ENCODE measurements around the gene SPPL3.
A peak's percentile ranks its signal among the peaks of the same experiment; 100 is the strongest.

The SPPL3 gene

DNA sequence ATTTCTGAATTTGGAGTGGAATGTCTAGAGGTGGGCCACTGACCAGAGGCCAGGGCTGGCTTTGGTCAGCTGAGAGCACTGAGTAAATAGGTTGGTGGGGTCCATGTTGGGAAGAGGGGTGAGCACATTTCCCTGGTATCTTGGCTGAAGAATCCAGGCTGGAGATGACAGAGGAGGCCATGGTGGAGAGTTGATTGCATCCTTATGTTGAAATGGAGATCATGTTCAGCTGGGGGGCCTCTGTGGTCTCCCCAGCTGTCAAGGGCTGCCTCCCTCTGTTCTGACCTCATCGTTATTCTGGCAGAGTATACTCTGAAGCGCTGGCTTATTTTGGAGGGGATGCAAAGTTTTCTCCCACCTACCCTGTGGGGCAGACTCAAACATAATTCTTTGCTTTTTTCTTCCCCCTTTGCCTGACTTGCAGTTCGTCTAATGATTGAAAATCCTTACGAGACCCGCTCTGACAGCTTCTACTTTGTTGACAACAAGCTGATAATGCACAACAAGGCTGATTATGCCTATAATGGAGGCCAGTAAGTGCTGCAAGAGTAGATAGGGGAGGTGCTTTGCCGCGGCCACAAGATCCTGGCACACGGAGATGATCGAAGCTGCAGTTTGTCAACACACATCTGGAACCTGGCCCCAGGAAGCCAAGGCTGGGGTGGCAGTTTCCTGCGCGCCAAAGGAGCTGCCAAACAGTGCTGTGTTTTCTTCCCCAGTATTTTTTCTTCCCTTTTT is 184.5 kb downstream of the SPPL3 start:
- no peak for DNase-seq

- no peak for DNase-seq
Observed at GRCh38 chr12:120719072-120719471, 185.1 kb downstream of the SPPL3 start.

DNA sequence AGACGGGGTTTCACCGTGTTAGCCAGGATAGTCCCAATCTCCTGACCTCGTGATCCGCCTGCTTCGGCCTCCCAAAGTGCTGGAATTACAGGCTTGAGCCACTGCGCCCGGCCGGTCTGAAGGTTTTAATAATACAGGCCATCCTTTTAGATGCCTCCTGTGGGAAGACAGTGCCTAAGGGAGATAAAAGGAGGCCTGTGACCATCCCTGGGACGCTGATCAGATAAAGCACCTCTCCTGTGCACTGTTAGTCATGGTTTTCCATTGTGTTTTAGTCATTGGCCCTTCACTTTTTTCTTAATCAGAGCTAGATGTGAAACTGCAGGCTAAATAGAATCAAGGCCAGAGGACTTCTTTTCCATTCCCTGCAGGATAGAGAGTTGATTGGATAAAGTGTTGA is 186.1 kb downstream of the SPPL3 start:
- DNase-seq = no peak

DNA sequence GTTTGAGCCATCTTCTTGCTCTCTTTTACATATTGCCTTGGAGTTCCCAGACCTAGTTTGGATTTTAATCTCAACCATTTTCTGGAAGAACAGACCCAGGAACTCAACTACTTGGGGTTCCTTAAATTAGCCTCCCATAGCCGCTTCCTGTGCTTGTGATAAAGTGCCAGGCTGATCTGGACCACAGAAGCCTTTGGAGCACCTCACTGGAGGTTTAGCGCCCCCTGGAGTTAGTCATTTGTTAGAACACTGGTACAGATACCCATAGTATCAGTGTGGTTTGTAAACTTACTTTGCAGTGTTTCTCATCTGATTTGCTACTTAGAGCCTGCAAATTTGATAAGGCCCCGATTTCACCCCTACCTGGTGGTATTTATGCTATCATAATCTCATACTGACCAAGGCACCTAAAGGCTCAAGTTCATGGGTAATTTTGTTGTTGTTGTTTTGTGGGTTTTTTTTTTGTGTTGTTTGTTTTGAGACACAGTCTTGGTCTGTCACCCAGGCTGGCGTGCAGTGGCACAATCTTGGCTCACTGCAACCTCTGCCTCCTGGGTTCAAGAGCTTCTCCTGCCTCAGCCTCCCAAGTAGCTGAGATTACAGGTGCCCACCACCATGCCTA is 190.2 kb downstream of the SPPL3 start:
- DNase-seq = peak; percentile 13 to 81

GRCh38 chr12:120712610-120713009 is 191.5 kb downstream of the SPPL3 start:
- DNase-seq = no peak

Data from NCI-H446 (cell line).